SK-N-SH (cell line): ENCODE results near the gene MPDU1. TPM values are rescaled to one million over a fixed set of nuclear protein-coding genes. Genes with fewer than 3 reads are reported as not detected.

Experiments used
- CTCF ChIA-PET: fragments of 300-600, 350-600 bp; formaldehyde crosslinking; extraction: SDS; loops from one replicate; lab custom pipeline; 2021; lab: Yijun Ruan, JAX
- POLR2A ChIA-PET: fragments of 350-600 bp; sonication (Branson Sonifier 250); formaldehyde crosslinking; extraction: SDS; loops from one replicate; lab custom pipeline; 2020; ENCODE audit warnings: antibody characterized with exemption, inconsistent platforms; lab: Yijun Ruan, JAX
- DNase-seq: peaks from one replicate; pipeline ENCODE4 v3.0.0; 2012
- H2AFZ ChIP-seq: fragments of 200-600 bp; sonication (generic); 2 replicates; pipeline ENCODE4 v1.8.1; 2016; ENCODE audit warnings: antibody characterized with exemption, mild to moderate bottlenecking, low read depth
- H3F3A ChIP-seq: fragments of 200-600 bp; sonication (generic); replicated peaks from 2 replicates; pipeline ENCODE3; 2016; ENCODE audit warnings: antibody characterized with exemption, mild to moderate bottlenecking; ENCODE audit not compliant: insufficient read depth
- H3K27ac ChIP-seq, 2 experiments: fragments of 200-500 bp in 1 of 2; fragments of 200-600 bp in 1 of 2; sonication (Bioruptor generic) in 1 of 2; sonication (generic), shearing (Covaris generic) in 1 of 2; 2 replicates each; pipeline versions ENCODE4 v1.5.1 to v1.6.1; 2014 to 2016; ENCODE audit warnings: low read depth in 2 of 2, inconsistent platforms in 1 of 2, low read length in 1 of 2, mild to moderate bottlenecking in 1 of 2, mixed read lengths in 1 of 2
- H3K27me3 ChIP-seq: fragments of 200-600 bp; sonication (generic), shearing (Covaris generic); 2 replicates; pipeline ENCODE4 v1.6.1; 2016; ENCODE audit warnings: mixed run types; ENCODE audit not compliant: insufficient read depth
- H3K36me3 ChIP-seq, 2 experiments: fragments of 200-500 bp in 1 of 2; fragments of 200-600 bp in 1 of 2; sonication (Bioruptor generic) in 1 of 2; sonication (generic) in 1 of 2; replicated peaks in 1 of 2; 2 replicates each; pipeline versions ENCODE3 to v1.5.1; 2014 to 2016; ENCODE audit warnings: low read length in 1 of 2, mild to moderate bottlenecking in 1 of 2; ENCODE audit not compliant: insufficient read depth in 2 of 2, control insufficient read depth in 1 of 2
- H3K4me1 ChIP-seq, 2 experiments: fragments of 200-500 bp in 1 of 2; fragments of 200-600 bp in 1 of 2; sonication (Bioruptor generic) in 1 of 2; sonication (generic), shearing (Covaris generic) in 1 of 2; 2 replicates each; pipeline versions ENCODE4 v1.5.1 to v1.6.1; 2014 to 2016; ENCODE audit warnings: low read depth in 1 of 2, low read length in 1 of 2, mixed run types in 1 of 2; ENCODE audit not compliant: insufficient read depth in 2 of 2, control insufficient read depth in 1 of 2
- H3K4me2 ChIP-seq: fragments of 200-600 bp; sonication (generic), shearing (Covaris generic); 2 replicates; pipeline ENCODE4 v1.6.1; 2017; ENCODE audit warnings: mixed run types
- H3K4me3 ChIP-seq, 2 experiments: fragments of 200-500 bp in 1 of 2; fragments of 200-600 bp in 1 of 2; sonication (Bioruptor generic) in 1 of 2; sonication (generic), shearing (Covaris generic) in 1 of 2; 2 replicates each; pipeline versions ENCODE4 v1.5.1 to v1.8.1; 2014 to 2016; ENCODE audit warnings: low read depth in 2 of 2, inconsistent platforms in 1 of 2, low read length in 1 of 2, mild to moderate bottlenecking in 1 of 2, mixed read lengths in 1 of 2, moderate library complexity in 1 of 2
- H3K79me2 ChIP-seq: fragments of 200-600 bp; sonication (generic); 2 replicates; pipeline ENCODE4 v1.8.1; 2017; ENCODE audit warnings: mild to moderate bottlenecking; ENCODE audit not compliant: insufficient read depth
- H3K9ac ChIP-seq: fragments of 200-600 bp; sonication (generic); 2 replicates; pipeline ENCODE4 v1.6.1; 2017; ENCODE audit warnings: mixed run types
- H3K9me2 ChIP-seq: fragments of 200-600 bp; sonication (generic); 2 replicates; pipeline ENCODE4 v1.6.1; 2017; ENCODE audit warnings: mixed run types
- H3K9me3 ChIP-seq: fragments of 200-600 bp; sonication (generic); 2 replicates; pipeline ENCODE4 v1.6.1; 2017; ENCODE audit warnings: mixed run types, mild to moderate bottlenecking, moderate library complexity
- H4K20me1 ChIP-seq: fragments of 200-600 bp; sonication (generic); 2 replicates; pipeline ENCODE4 v1.6.1; 2017; ENCODE audit warnings: mild to moderate bottlenecking, mixed run types; ENCODE audit not compliant: insufficient read depth
- CHD2 ChIP-seq: fragments of 150-350 bp; IDR thresholded peaks from 2 replicates; pipeline ENCODE4 v1.6.1; 2018; ENCODE audit warnings: low read length; ENCODE audit not compliant: partially characterized antibody
- CTCF ChIP-seq: fragments of 200-600 bp; sonication (generic); IDR thresholded peaks from 2 replicates; pipeline ENCODE4 v1.6.1; 2017; ENCODE audit warnings: antibody characterized with exemption, mild to moderate bottlenecking, moderate library complexity
- EP300 ChIP-seq, 2 experiments: IDR thresholded peaks; 2 replicates each; pipeline versions ENCODE4 v1.4.0 to v1.6.1; 2012; ENCODE audit warnings: borderline replicate concordance in 1 of 2, low read depth in 1 of 2, low read length in 1 of 2
- FOXJ3 ChIP-seq: sonication (generic); formaldehyde crosslinking; IDR thresholded peaks from 2 replicates; pipeline ENCODE4 v1.5.1; 2020; ENCODE audit warnings: mild to moderate bottlenecking, missing genetic modification reagents
- FOXM1 ChIP-seq: IDR thresholded peaks from 2 replicates; pipeline ENCODE4 v1.4.0; 2012; ENCODE audit warnings: low read depth, mild to moderate bottlenecking
- GABPA ChIP-seq: IDR thresholded peaks from 2 replicates; pipeline ENCODE4 v1.4.0; 2012; ENCODE audit warnings: low read depth, mild to moderate bottlenecking
- GATA2 ChIP-seq: sonication (generic); formaldehyde crosslinking; IDR thresholded peaks from 2 replicates; pipeline ENCODE4 v1.5.0; 2020; ENCODE audit warnings: mild to moderate bottlenecking, missing genetic modification reagents
- IRF3 ChIP-seq: fragments of 150-350 bp; IDR thresholded peaks from 2 replicates; pipeline ENCODE4 v1.6.1; 2016; ENCODE audit warnings: mild to moderate bottlenecking, low read depth, low read length
- JUND ChIP-seq: IDR thresholded peaks from 2 replicates; pipeline ENCODE4 v1.4.0; 2012
- MXI1 ChIP-seq: IDR thresholded peaks from 2 replicates; pipeline ENCODE4 v1.6.1; 2012; ENCODE audit warnings: mild to moderate bottlenecking, low read depth, low read length, improper control_type of control experiment
- PBX3 ChIP-seq: IDR thresholded peaks from 2 replicates; pipeline ENCODE4; 2012
- POLR2AphosphoS5 ChIP-seq: IDR thresholded peaks from 2 replicates; pipeline ENCODE4 v1.6.1; 2012; ENCODE audit warnings: low read depth, low read length
- RAD21 ChIP-seq: IDR thresholded peaks from 2 replicates; pipeline ENCODE4 v1.6.1; 2012; ENCODE audit warnings: mild to moderate bottlenecking, low read length
- RCOR1 ChIP-seq: fragments of 150-350 bp; IDR thresholded peaks from 2 replicates; pipeline ENCODE4 v1.6.1; 2017; ENCODE audit warnings: antibody characterized with exemption, low read length
- REST ChIP-seq: IDR thresholded peaks from 2 replicates; pipeline ENCODE4 v1.6.1; 2012; ENCODE audit warnings: mild to moderate bottlenecking, low read depth, low read length, moderate library complexity
- RFX5 ChIP-seq: IDR thresholded peaks from 2 replicates; pipeline ENCODE4 v1.6.1; 2012; ENCODE audit warnings: mild to moderate bottlenecking, improper control_type of control experiment, low read length
- SIN3A ChIP-seq: IDR thresholded peaks from 2 replicates; pipeline ENCODE4 v1.6.1; 2012; ENCODE audit warnings: low read depth, mild to moderate bottlenecking, low read length, moderate library complexity, borderline replicate concordance
- TAF1 ChIP-seq: IDR thresholded peaks from 2 replicates; pipeline ENCODE4 v1.6.1; 2012; ENCODE audit warnings: low read depth, mild to moderate bottlenecking, low read length, moderate library complexity, borderline replicate concordance
- TEAD4 ChIP-seq: IDR thresholded peaks from 2 replicates; pipeline ENCODE4 v1.4.0; 2012; ENCODE audit warnings: mild to moderate bottlenecking, borderline replicate concordance; ENCODE audit not compliant: insufficient read depth
- USF1 ChIP-seq: IDR thresholded peaks from 2 replicates; pipeline ENCODE4 v1.4.0; 2012; ENCODE audit warnings: low read depth, borderline replicate concordance
- WGBS: methylation state at CpG from one replicate; pipeline ENCODE4 v1.1.6; 2017; ENCODE audit warnings: low lambda C conversion rate; 5-methylcytosine and 5-hydroxymethylcytosine counted together
- polyA plus RNA-seq, 3 experiments: library from polyadenylated mRNA; depleted of rRNA; stranded (reverse); fragments of >200 nt; gene quantifications; 2 replicates each; pipeline ENCODE4 v1.2.3, GENCODE V29; 2012

MPDU1 gene
- polyA plus RNA-seq, 1 of the 3 experiments (the other 2 are of a cell fraction), result 126 TPM

- TF ChIP-seq PBX3 (no peak), FOXJ3 (no peak), JUND (no peak), POLR2AphosphoS5 (no peak)
Measured at GRCh38 chr17:7575481-7575883, 8.2 kb upstream of the MPDU1 start (continued).

GRCh38 chr17:7575959-7576358 is 7.7 kb upstream of the MPDU1 start:
- peaks cover 61% of the 10 kb centered on the region for H4K20me1 ChIP-seq
- peaks cover 59 to 65% of the 10 kb centered on the region in 2 experiments for H3K36me3 ChIP-seq
- peaks cover 66% of the 10 kb centered on the region for H3F3A ChIP-seq
- H3K79me2 ChIP-seq, result peaks cover 69% of the 10 kb centered on the region
- no peak overlapping the region for H2AFZ ChIP-seq
- H3K4me2 ChIP-seq, result peak overlapping the region; percentile 96
- CTCF ChIA-PET, result interaction anchor here (0.6 to 1.7 kb wide), 3 partner anchors 15 to 271 kb away, joined by 3 to 8 read pairs (median 3); partner anchors contain the start of gene SENP3
- TF ChIP-seq REST, result no peak
- no peak for TF ChIP-seq FOXM1
- no peak for TF ChIP-seq CTCF
- TF ChIP-seq CHD2, result no peak
- no peak for TF ChIP-seq RFX5
- no peak for TF ChIP-seq IRF3
- TF ChIP-seq GABPA, result no peak
- no peak for TF ChIP-seq POLR2AphosphoS5
- no peak for TF ChIP-seq USF1
- TF ChIP-seq EP300 (IDR thresholded peaks at IDR 0.05; ENCODE audit: borderline replicate concordance in 1 of 2, low read depth in 1 of 2, low read length in 1 of 2), result no peak
- no peak for TF ChIP-seq TEAD4
- no peak for TF ChIP-seq MXI1
- TF ChIP-seq RAD21, result no peak
- TF ChIP-seq RCOR1, result no peak
- no peak for TF ChIP-seq GATA2 (CRISPR knock-in tag)
- no peak for TF ChIP-seq SIN3A
- TF ChIP-seq TAF1, result no peak
- H3K4me1 ChIP-seq, result peaks cover 22 to 37% of the 10 kb centered on the region in 2 experiments
- POLR2A ChIA-PET, result interaction anchor here (1.2 to 1.4 kb wide), 2 partner anchors 39 to 111 kb away, joined by 4 to 5 read pairs; partner anchors contain the start of genes FXR2 and TP53
- DNase-seq, result no peak
- H3K27me3 ChIP-seq, result no peaks in the 10 kb centered on the region
- H3K4me3 ChIP-seq, result no peak overlapping the region
- H3K9me2 ChIP-seq, result no peaks in the 10 kb centered on the region
- WGBS, result 78% methylated on average over 7 of the region's 7 CpGs
- peak overlapping the region in 1 of 2 experiments; percentile 92; a peak in 2 of 4 replicates for H3K27ac ChIP-seq
- H3K9me3 ChIP-seq, result no peaks in the 10 kb centered on the region
- peak overlapping the region; percentile 100; the same call in 1 of the 2 replicates for H3K9ac ChIP-seq
